Naive thymus-derived CD4-positive, alpha-beta T cell (primary cell): ENCODE data around the gene RSPH1. TPM values are rescaled to one million over a fixed set of nuclear protein-coding genes. Genes with fewer than 3 reads are reported as not detected.

Source experiments
- ATAC-seq: fragments of 150-1000 bp; cut with Tn5 transposase; 2 replicates; pipeline ENCODE4 v1.10.0; 2021; ENCODE audit warnings: mild to moderate bottlenecking, moderate library complexity
- CTCF ChIA-PET: fragments of 350-600 bp; sonication (Branson Sonifier 250); formaldehyde crosslinking; loops from one replicate; lab custom pipeline; 2021; ENCODE audit warnings: antibody characterized with exemption; lab: Charles Lee
- POLR2A ChIA-PET: fragments of 350-600 bp; sonication (Branson Sonifier 250); formaldehyde crosslinking; loops from one replicate; lab custom pipeline; 2021; ENCODE audit warnings: antibody characterized with exemption, inconsistent platforms; lab: Charles Lee
- DNase-seq, 9 donors: peaks; one replicate each; pipeline versions ENCODE4 v3.0.0 to v3.0.0-alpha.2; 2020 to 2022; ENCODE audit warnings: mixed read lengths in 1 of 9
- H3K27ac ChIP-seq: one replicate; pipeline ENCODE4 v1.7.0; 2013; ENCODE audit warnings: mild to moderate bottlenecking, low read depth, low read length, moderate library complexity
- H3K27me3 ChIP-seq, 2 donors: one replicate each; pipeline ENCODE4 v1.7.0; 2013; ENCODE audit warnings: low read length in 2 of 2, mild to moderate bottlenecking in 2 of 2, moderate library complexity in 2 of 2; ENCODE audit not compliant: control insufficient read depth in 2 of 2, insufficient read depth in 2 of 2
- H3K36me3 ChIP-seq, 3 experiments: 1 replicate in 2 of 3; 2 replicates in 1 of 3; pipeline ENCODE4 v1.7.0; 2013; ENCODE audit warnings: low read length in 3 of 3, mild to moderate bottlenecking in 3 of 3, moderate library complexity in 1 of 3; ENCODE audit not compliant: insufficient read depth in 3 of 3, control insufficient read depth in 2 of 3
- H3K4me1 ChIP-seq, 2 donors: one replicate each; pipeline ENCODE4 v1.7.0; 2013; ENCODE audit warnings: low read length in 2 of 2, mild to moderate bottlenecking in 2 of 2, moderate library complexity in 1 of 2; ENCODE audit not compliant: control insufficient read depth in 2 of 2, insufficient read depth in 2 of 2
- H3K4me3 ChIP-seq: 2 replicates; pipeline ENCODE4 v1.7.0; 2013; ENCODE audit warnings: mild to moderate bottlenecking, low read length
- H3K9me3 ChIP-seq, 3 experiments: 1 replicate in 2 of 3; 2 replicates in 1 of 3; pipeline ENCODE4 v1.7.0; 2013; ENCODE audit warnings: low read length in 3 of 3; ENCODE audit not compliant: control insufficient read depth in 2 of 3
- H3K27ac Mint-ChIP-seq, 9 donors: one replicate each; pipeline ENCODE4 v1.8.0; 2020 to 2022; ENCODE audit warnings: mixed read lengths in 9 of 9, mild to moderate bottlenecking in 8 of 9, moderate library complexity in 5 of 9, inconsistent platforms in 2 of 9
- H3K27me3 Mint-ChIP-seq, 5 donors: one replicate each; pipeline ENCODE4 v1.8.0; 2021 to 2022; ENCODE audit warnings: mixed read lengths in 5 of 5, mild to moderate bottlenecking in 1 of 5
- H3K36me3 Mint-ChIP-seq, 5 donors: one replicate each; pipeline ENCODE4 v1.8.0; 2020 to 2022; ENCODE audit warnings: mixed read lengths in 5 of 5, mild to moderate bottlenecking in 3 of 5, inconsistent platforms in 1 of 5
- H3K4me1 Mint-ChIP-seq, 7 donors: one replicate each; pipeline ENCODE4 v1.8.0; 2020 to 2022; ENCODE audit warnings: mixed read lengths in 7 of 7, mild to moderate bottlenecking in 3 of 7, inconsistent platforms in 1 of 7
- H3K4me3 Mint-ChIP-seq, 10 donors: one replicate each; pipeline ENCODE4 v1.8.0; 2020 to 2022; ENCODE audit warnings: mild to moderate bottlenecking in 10 of 10, mixed read lengths in 10 of 10, moderate library complexity in 6 of 10, inconsistent platforms in 2 of 10
- H3K9me3 Mint-ChIP-seq, 11 donors: one replicate each; pipeline ENCODE4 v1.8.0; 2020 to 2022; ENCODE audit warnings: mixed read lengths in 11 of 11, mild to moderate bottlenecking in 4 of 11, inconsistent platforms in 1 of 11, moderate library complexity in 1 of 11
- intact Hi-C, 2 donors: fragments of 100-400 bp; cut with micrococcal nuclease; formaldehyde crosslinking; loops; one replicate each; pipeline ENCODE4 v1.15.1; 2023
- polyA plus RNA-seq, 2 donors: library from polyadenylated mRNA; unstranded; fragments of 300-500 nt; fragmentation: Illumina TruSeq; gene quantifications; one replicate each; pipeline ENCODE4 v1.2.3, GENCODE V29; 2021
- total RNA-seq, 6 experiments: library from RNA in 5 of 6; stranded (reverse) in 5 of 6; gene quantifications; 1 replicate in 5 of 6; 2 replicates in 1 of 6; pipeline ENCODE4 v1.2.3 and lab custom pipeline; 2021 to 2026

The RSPH1 gene
- total and polyA plus RNA-seq, 7 experiments from 2014 or later = 0.27 to 0.40 TPM; not detected in 5

- DNase-seq (peak in 1 of 9 donors; percentile 16), ATAC-seq (no peak)
Measured at GRCh38 chr21:42475526-42476387, 20.3 kb downstream of the RSPH1 start.

GRCh38 chr21:42475036-42475435, 21.0 kb downstream of the RSPH1 start:
- Histone ChIP-seq H3K36me3 (no peaks in the 10 kb centered on the region), H3K9me3 (no peaks in the 10 kb centered on the region), H3K27ac (no peak overlapping the region), H3K4me3 (no peak overlapping the region), H3K4me1 (no peaks in the 10 kb centered on the region), H3K27me3 (no peaks in the 10 kb centered on the region)
- Mint-ChIP-seq H3K4me1 (peaks cover 0 to 8% (median 0%) of the 10 kb centered on the region in 7 donors), H3K27ac (no peak overlapping the region), H3K36me3 (no peaks in the 10 kb centered on the region), H3K4me3 (no peak overlapping the region), H3K9me3 (no peaks in the 10 kb centered on the region), H3K27me3 (peaks cover 0 to 9% (median 0%) of the 10 kb centered on the region in 5 donors)
- ATAC-seq (no peak), DNase-seq (peak in 1 of 9 donors; percentile 10)
- intact Hi-C loops = no loop called here
- ChIA-PET POLR2A (no interaction called here), CTCF (no interaction called here)

More at GRCh38 chr21:42475526-42476387, 20.3 kb downstream of the RSPH1 start:
- Mint-ChIP-seq H3K4me3 (no peak overlapping the region), H3K27ac (no peak overlapping the region), H3K36me3 (no peaks in the 10 kb centered on the region), H3K4me1 (peaks cover 0 to 8% (median 0%) of the 10 kb centered on the region in 7 donors), H3K27me3 (peaks cover 0 to 9% (median 0%) of the 10 kb centered on the region in 5 donors), H3K9me3 (no peaks in the 10 kb centered on the region)
- Histone ChIP-seq H3K36me3 (no peaks in the 10 kb centered on the region), H3K9me3 (no peaks in the 10 kb centered on the region), H3K27ac (no peak overlapping the region), H3K4me1 (no peaks in the 10 kb centered on the region), H3K4me3 (no peak overlapping the region), H3K27me3 (no peaks in the 10 kb centered on the region)
- POLR2A ChIA-PET = no interaction called here
- intact Hi-C loops = no loop called here
- CTCF ChIA-PET = no interaction called here

- H3K27ac Mint-ChIP-seq = peak overlapping the region in 3 of 9 donors; percentile 22 to 43 (median 29)
- H3K36me3 Mint-ChIP-seq = no peaks in the 10 kb centered on the region
- H3K9me3 Mint-ChIP-seq = no peaks in the 10 kb centered on the region
- H3K4me3 Mint-ChIP-seq = no peak overlapping the region
- CTCF ChIA-PET = no interaction called here
- peaks cover 0 to 9% (median 0%) of the 10 kb centered on the region in 5 donors for H3K27me3 Mint-ChIP-seq
- H3K9me3 ChIP-seq = no peaks in the 10 kb centered on the region
- peaks cover 0 to under 1% (median 0%) of the 10 kb centered on the region in 7 donors for H3K4me1 Mint-ChIP-seq
- H3K4me1 ChIP-seq = no peaks in the 10 kb centered on the region
- H3K27me3 ChIP-seq = no peaks in the 10 kb centered on the region
- no peak overlapping the region for H3K4me3 ChIP-seq
- no peaks in the 10 kb centered on the region for H3K36me3 ChIP-seq
- peak; percentile 48 for ATAC-seq
- H3K27ac ChIP-seq = no peak overlapping the region
- intact Hi-C loops = no loop called here
- peak in 1 of 9 donors; percentile 18 for DNase-seq
- POLR2A ChIA-PET = no interaction called here
Measured at GRCh38 chr21:42474043-42474831, 21.8 kb downstream of the RSPH1 start.

GRCh38 chr21:42473498-42474042, 22.5 kb downstream of the RSPH1 start:
- H3K36me3 ChIP-seq = no peaks in the 10 kb centered on the region
- Mint-ChIP-seq H3K4me1 (peaks cover 0 to 2% (median 0%) of the 10 kb centered on the region in 7 donors), H3K4me3 (no peak overlapping the region), H3K27me3 (peaks cover 0 to 14% (median 0%) of the 10 kb centered on the region in 5 donors), H3K9me3 (no peaks in the 10 kb centered on the region), H3K36me3 (no peaks in the 10 kb centered on the region), H3K27ac (no peak overlapping the region)
- intact Hi-C loops = no loop called here
- ChIA-PET POLR2A (no interaction called here), CTCF (no interaction called here)
- no peaks in the 10 kb centered on the region for H3K4me1 ChIP-seq
- no peak overlapping the region for H3K27ac ChIP-seq
- DNase-seq = peak in 1 of 9 donors; percentile 14
- no peaks in the 10 kb centered on the region for H3K9me3 ChIP-seq
- no peak overlapping the region for H3K4me3 ChIP-seq
- H3K27me3 ChIP-seq = no peaks in the 10 kb centered on the region
- no peak for ATAC-seq

GRCh38 chr21:42472521-42472920, 23.5 kb downstream of the RSPH1 start:
- H3K36me3 Mint-ChIP-seq = no peaks in the 10 kb centered on the region

GRCh38 chr21:42471716-42472330, 24.2 kb downstream of the RSPH1 start:
- H3K4me3 ChIP-seq = no peak overlapping the region
- Mint-ChIP-seq H3K9me3 (no peaks in the 10 kb centered on the region), H3K4me1 (peaks cover 0 to 10% (median 6%) of the 10 kb centered on the region in 7 donors), H3K27ac (no peak overlapping the region), H3K4me3 (no peak overlapping the region), H3K27me3 (peaks cover 0 to 14% (median 0%) of the 10 kb centered on the region in 5 donors), H3K36me3 (no peaks in the 10 kb centered on the region)
- no peak for ATAC-seq
- DNase-seq = no peak
- no peaks in the 10 kb centered on the region for H3K36me3 ChIP-seq
- H3K27ac ChIP-seq = no peak overlapping the region
- no peaks in the 10 kb centered on the region for H3K9me3 ChIP-seq
- intact Hi-C loops = no loop called here
- CTCF ChIA-PET = no interaction called here
- POLR2A ChIA-PET = no interaction called here
- no peaks in the 10 kb centered on the region for H3K4me1 ChIP-seq
- no peaks in the 10 kb centered on the region for H3K27me3 ChIP-seq

More at GRCh38 chr21:42472521-42472920, 23.5 kb downstream of the RSPH1 start:
- H3K27me3 Mint-ChIP-seq = peaks cover 0 to 14% (median 0%) of the 10 kb centered on the region in 5 donors
- ChIA-PET POLR2A (no interaction called here), CTCF (no interaction called here)
- ATAC-seq (no peak), DNase-seq (no peak)
- intact Hi-C loops = no loop called here
- H3K4me3 Mint-ChIP-seq = no peak overlapping the region
- Histone ChIP-seq H3K36me3 (no peaks in the 10 kb centered on the region), H3K27ac (no peak overlapping the region), H3K4me3 (no peak overlapping the region), H3K27me3 (no peaks in the 10 kb centered on the region), H3K9me3 (no peaks in the 10 kb centered on the region), H3K4me1 (no peaks in the 10 kb centered on the region)
- H3K27ac Mint-ChIP-seq = no peak overlapping the region
- peaks cover 0 to 4% (median 2%) of the 10 kb centered on the region in 7 donors for H3K4me1 Mint-ChIP-seq
- no peaks in the 10 kb centered on the region for H3K9me3 Mint-ChIP-seq
